ENCODE measurements around the gene ACOXL. TPM values are rescaled to one million over a fixed set of nuclear protein-coding genes. Genes with fewer than 3 reads are reported as not detected.
A peak's percentile ranks its signal among the peaks of the same experiment; 100 is the strongest.

Gene ACOXL
- total RNA-seq, 1 experiment from 2014 or later: not detected

GRCh38 chr2:110843959-110844510, 111.7 kb downstream of the ACOXL start:
- Histone ChIP-seq H3K9ac (ENCODE audit: low read length) (no peak overlapping the region), H3K9me3 (ENCODE audit: low read length) (no peaks in the 10 kb centered on the region), H3K27ac (ENCODE audit: low read length) (no peak overlapping the region), H3K79me2 (ENCODE audit: low read length) (no peaks in the 10 kb centered on the region), H3K36me3 (ENCODE audit: insufficient read depth, low read length) (no peaks in the 10 kb centered on the region), H3K9me2 (replicated peaks; ENCODE audit: insufficient read depth, low read length) (no peaks in the 10 kb centered on the region), H3K4me2 (ENCODE audit: low read depth, low read length, poor library complexity, severe bottlenecking) (no peak overlapping the region), H3K27me3 (ENCODE audit: low read length) (no peaks in the 10 kb centered on the region), H3K4me3 (ENCODE audit: low read length) (no peak overlapping the region), H4K20me1 (ENCODE audit: insufficient read depth, low read depth, low read length) (no peaks in the 10 kb centered on the region), H2AFZ (ENCODE audit: low read length) (no peak overlapping the region), H3K4me1 (ENCODE audit: low read length) (no peaks in the 10 kb centered on the region)
- no peak for DNase-seq

- H4K20me1 ChIP-seq (ENCODE audit: insufficient read depth, low read depth, low read length): no peaks in the 10 kb centered on the region
- no peak overlapping the region for H2AFZ ChIP-seq (ENCODE audit: low read length)
- H3K27ac ChIP-seq (ENCODE audit: low read length): no peak overlapping the region
- DNase-seq: no peak
- H3K9me2 ChIP-seq (replicated peaks; ENCODE audit: insufficient read depth, low read length): no peaks in the 10 kb centered on the region
- no peak overlapping the region for H3K4me3 ChIP-seq (ENCODE audit: low read length)
- no peak overlapping the region for H3K9ac ChIP-seq (ENCODE audit: low read length)
- no peaks in the 10 kb centered on the region for H3K79me2 ChIP-seq (ENCODE audit: low read length)
- no peaks in the 10 kb centered on the region for H3K9me3 ChIP-seq (ENCODE audit: low read length)
- no peaks in the 10 kb centered on the region for H3K4me1 ChIP-seq (ENCODE audit: low read length)
- H3K4me2 ChIP-seq (ENCODE audit: low read depth, low read length, poor library complexity, severe bottlenecking): no peak overlapping the region
- no peaks in the 10 kb centered on the region for H3K36me3 ChIP-seq (ENCODE audit: insufficient read depth, low read length)
- no peaks in the 10 kb centered on the region for H3K27me3 ChIP-seq (ENCODE audit: low read length)
These were observed 115.3 kb downstream of the ACOXL start for GRCh38 chr2:110847651-110848050.

- Histone ChIP-seq H3K9ac (ENCODE audit: low read length) (no peak overlapping the region), H3K9me3 (ENCODE audit: low read length) (no peaks in the 10 kb centered on the region), H3K9me2 (replicated peaks; ENCODE audit: insufficient read depth, low read length) (no peaks in the 10 kb centered on the region), H3K79me2 (ENCODE audit: low read length) (no peaks in the 10 kb centered on the region), H2AFZ (ENCODE audit: low read length) (no peak overlapping the region), H3K27me3 (ENCODE audit: low read length) (no peaks in the 10 kb centered on the region), H3K27ac (ENCODE audit: low read length) (no peak overlapping the region), H4K20me1 (ENCODE audit: insufficient read depth, low read depth, low read length) (no peaks in the 10 kb centered on the region), H3K4me3 (ENCODE audit: low read length) (no peak overlapping the region), H3K4me1 (ENCODE audit: low read length) (no peaks in the 10 kb centered on the region), H3K4me2 (ENCODE audit: low read depth, low read length, poor library complexity, severe bottlenecking) (no peak overlapping the region), H3K36me3 (ENCODE audit: insufficient read depth, low read length) (no peaks in the 10 kb centered on the region)
- no peak for DNase-seq
These were observed 115.7 kb downstream of the ACOXL start for GRCh38 chr2:110848071-110848470.

GRCh38 chr2:110848519-110849030, 116.2 kb downstream of the ACOXL start:
- no peaks in the 10 kb centered on the region for H3K79me2 ChIP-seq (ENCODE audit: low read length)
- no peak for DNase-seq
- no peak overlapping the region for H3K9ac ChIP-seq (ENCODE audit: low read length)
- H2AFZ ChIP-seq (ENCODE audit: low read length): no peak overlapping the region
- H3K4me3 ChIP-seq (ENCODE audit: low read length): no peak overlapping the region
- H3K9me2 ChIP-seq (replicated peaks; ENCODE audit: insufficient read depth, low read length): no peaks in the 10 kb centered on the region
- no peaks in the 10 kb centered on the region for H3K9me3 ChIP-seq (ENCODE audit: low read length)
- no peaks in the 10 kb centered on the region for H3K36me3 ChIP-seq (ENCODE audit: insufficient read depth, low read length)
- no peaks in the 10 kb centered on the region for H4K20me1 ChIP-seq (ENCODE audit: insufficient read depth, low read depth, low read length)
- no peaks in the 10 kb centered on the region for H3K27me3 ChIP-seq (ENCODE audit: low read length)
- no peak overlapping the region for H3K4me2 ChIP-seq (ENCODE audit: low read depth, low read length, poor library complexity, severe bottlenecking)
- no peaks in the 10 kb centered on the region for H3K4me1 ChIP-seq (ENCODE audit: low read length)
- no peak overlapping the region for H3K27ac ChIP-seq (ENCODE audit: low read length)

GRCh38 chr2:110851531-110851930, 119.2 kb downstream of the ACOXL start:
- peaks cover 8% of the 10 kb centered on the region for H3K4me1 ChIP-seq (ENCODE audit: low read length)
- no peak overlapping the region for H2AFZ ChIP-seq (ENCODE audit: low read length)

GRCh38 chr2:110852051-110852450, 119.7 kb downstream of the ACOXL start:
- no peak overlapping the region for H3K9ac ChIP-seq (ENCODE audit: low read length)
- DNase-seq: no peak
- peaks cover 8% of the 10 kb centered on the region for H3K4me1 ChIP-seq (ENCODE audit: low read length)
- H3K4me2 ChIP-seq (ENCODE audit: low read depth, low read length, poor library complexity, severe bottlenecking): no peak overlapping the region
- no peaks in the 10 kb centered on the region for H3K36me3 ChIP-seq (ENCODE audit: insufficient read depth, low read length)
- H3K4me3 ChIP-seq (ENCODE audit: low read length): no peak overlapping the region
- H3K9me3 ChIP-seq (ENCODE audit: low read length): no peaks in the 10 kb centered on the region
- no peak overlapping the region for H3K27ac ChIP-seq (ENCODE audit: low read length)
- H3K79me2 ChIP-seq (ENCODE audit: low read length): no peaks in the 10 kb centered on the region
- no peaks in the 10 kb centered on the region for H4K20me1 ChIP-seq (ENCODE audit: insufficient read depth, low read depth, low read length)
- H3K9me2 ChIP-seq (replicated peaks; ENCODE audit: insufficient read depth, low read length): no peaks in the 10 kb centered on the region
- no peak overlapping the region for H2AFZ ChIP-seq (ENCODE audit: low read length)
- H3K27me3 ChIP-seq (ENCODE audit: low read length): no peaks in the 10 kb centered on the region

More at GRCh38 chr2:110851531-110851930, 119.2 kb downstream of the ACOXL start:
- H3K27ac ChIP-seq (ENCODE audit: low read length): no peak overlapping the region
- no peaks in the 10 kb centered on the region for H4K20me1 ChIP-seq (ENCODE audit: insufficient read depth, low read depth, low read length)
- H3K27me3 ChIP-seq (ENCODE audit: low read length): no peaks in the 10 kb centered on the region
- H3K9me2 ChIP-seq (replicated peaks; ENCODE audit: insufficient read depth, low read length): no peaks in the 10 kb centered on the region
- H3K9me3 ChIP-seq (ENCODE audit: low read length): no peaks in the 10 kb centered on the region
- H3K9ac ChIP-seq (ENCODE audit: low read length): no peak overlapping the region
- no peak overlapping the region for H3K4me2 ChIP-seq (ENCODE audit: low read depth, low read length, poor library complexity, severe bottlenecking)
- DNase-seq: no peak
- no peaks in the 10 kb centered on the region for H3K79me2 ChIP-seq (ENCODE audit: low read length)
- no peak overlapping the region for H3K4me3 ChIP-seq (ENCODE audit: low read length)
- H3K36me3 ChIP-seq (ENCODE audit: insufficient read depth, low read length): no peaks in the 10 kb centered on the region

GRCh38 chr2:110852541-110853263, 120.3 kb downstream of the ACOXL start:
- Histone ChIP-seq H4K20me1 (ENCODE audit: insufficient read depth, low read depth, low read length) (no peaks in the 10 kb centered on the region), H3K79me2 (ENCODE audit: low read length) (no peaks in the 10 kb centered on the region), H3K27ac (ENCODE audit: low read length) (no peak overlapping the region), H3K9ac (ENCODE audit: low read length) (no peak overlapping the region), H3K4me3 (ENCODE audit: low read length) (no peak overlapping the region), H3K9me2 (replicated peaks; ENCODE audit: insufficient read depth, low read length) (no peaks in the 10 kb centered on the region), H3K4me2 (ENCODE audit: low read depth, low read length, poor library complexity, severe bottlenecking) (no peak overlapping the region), H2AFZ (ENCODE audit: low read length) (no peak overlapping the region), H3K4me1 (ENCODE audit: low read length) (peaks cover 8% of the 10 kb centered on the region), H3K27me3 (ENCODE audit: low read length) (no peaks in the 10 kb centered on the region), H3K36me3 (ENCODE audit: insufficient read depth, low read length) (no peaks in the 10 kb centered on the region), H3K9me3 (ENCODE audit: low read length) (no peaks in the 10 kb centered on the region)
- DNase-seq: no peak

GRCh38 chr2:110853516-110853915, 121.1 kb downstream of the ACOXL start:
- H3K4me1 ChIP-seq (ENCODE audit: low read length): peaks cover 14% of the 10 kb centered on the region
- H3K27me3 ChIP-seq (ENCODE audit: low read length): no peaks in the 10 kb centered on the region
- no peaks in the 10 kb centered on the region for H4K20me1 ChIP-seq (ENCODE audit: insufficient read depth, low read depth, low read length)
- H3K9me2 ChIP-seq (replicated peaks; ENCODE audit: insufficient read depth, low read length): no peaks in the 10 kb centered on the region
- no peak overlapping the region for H3K4me2 ChIP-seq (ENCODE audit: low read depth, low read length, poor library complexity, severe bottlenecking)
- no peaks in the 10 kb centered on the region for H3K79me2 ChIP-seq (ENCODE audit: low read length)
- H3K27ac ChIP-seq (ENCODE audit: low read length): no peak overlapping the region
- no peak overlapping the region for H2AFZ ChIP-seq (ENCODE audit: low read length)
- no peaks in the 10 kb centered on the region for H3K36me3 ChIP-seq (ENCODE audit: insufficient read depth, low read length)
- peak; percentile 81 for DNase-seq
- no peaks in the 10 kb centered on the region for H3K9me3 ChIP-seq (ENCODE audit: low read length)
- H3K4me3 ChIP-seq (ENCODE audit: low read length): no peak overlapping the region
- no peak overlapping the region for H3K9ac ChIP-seq (ENCODE audit: low read length)
